ENCODE results near the gene CD207. TPM values are rescaled to one million over a fixed set of nuclear protein-coding genes. Genes with fewer than 3 reads are reported as not detected.

The CD207 gene
- total RNA-seq, 1 donor from 2014 or later: 2.5 TPM

DNA sequence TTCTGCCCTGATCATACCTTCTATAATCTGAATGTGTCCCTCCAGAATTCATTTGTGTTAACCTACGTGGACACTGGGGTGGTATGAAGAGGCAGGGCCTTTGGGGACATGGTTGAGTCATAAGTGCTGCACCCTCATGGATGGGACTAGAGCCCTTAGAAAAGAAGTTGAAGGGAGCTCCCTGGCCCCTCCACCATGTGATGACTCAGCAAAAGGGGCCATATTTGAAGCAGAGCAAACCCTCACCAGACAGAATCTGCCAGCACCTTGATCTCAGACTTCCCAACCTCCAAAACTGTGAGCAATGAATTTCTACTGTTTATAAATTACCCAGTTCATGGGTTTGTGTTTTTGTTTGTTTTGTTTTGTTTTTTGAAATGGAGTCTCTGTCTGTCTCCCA lies 33.4 kb upstream of the CD207 start:
- H3K4me1 ChIP-seq: peaks cover 6% of the 10 kb centered on the region
- no peak overlapping the region for H3K4me3 ChIP-seq
- TF ChIP-seq POLR2A (IDR thresholded peaks at IDR 0.05) (no peak), CTCF (IDR thresholded peaks at IDR 0.05) (no peak), POLR2AphosphoS5 (IDR thresholded peaks at IDR 0.05; ENCODE audit: insufficient read depth in 1 of 2, low read depth in 1 of 2) (no peak)
- no peak for DNase-seq (ENCODE audit: extremely low spot score in 2 of 2)
- intact Hi-C loops (cut with DNase I): loop anchor here (10.0 kb wide), 1 partner anchor 76 kb away; no protein-coding TSS in a partner anchor
- H3K36me3 ChIP-seq: no peaks in the 10 kb centered on the region
- H3K27me3 ChIP-seq: no peaks in the 10 kb centered on the region
- no peaks in the 10 kb centered on the region for H3K9me3 ChIP-seq
- no peak overlapping the region for H3K27ac ChIP-seq

GRCh38 chr2:70861777-70862625 lies 26.4 kb upstream of the CD207 start:
- Histone ChIP-seq H3K36me3 (no peaks in the 10 kb centered on the region), H3K9me3 (no peaks in the 10 kb centered on the region), H3K4me3 (no peak overlapping the region), H3K27me3 (no peaks in the 10 kb centered on the region), H3K27ac (no peak overlapping the region), H3K4me1 (no peaks in the 10 kb centered on the region)
- intact Hi-C loops (cut with DNase I): loop anchor here (10.0 kb wide), 1 partner anchor 83 kb away; no protein-coding TSS in a partner anchor
- DNase-seq (ENCODE audit: extremely low spot score in 2 of 2): no peak
- TF ChIP-seq POLR2A (IDR thresholded peaks at IDR 0.05) (no peak), POLR2AphosphoS5 (IDR thresholded peaks at IDR 0.05; ENCODE audit: insufficient read depth in 1 of 2, low read depth in 1 of 2) (no peak), CTCF (IDR thresholded peaks at IDR 0.05) (peak; percentile 43 to 79 (median 59))

DNA sequence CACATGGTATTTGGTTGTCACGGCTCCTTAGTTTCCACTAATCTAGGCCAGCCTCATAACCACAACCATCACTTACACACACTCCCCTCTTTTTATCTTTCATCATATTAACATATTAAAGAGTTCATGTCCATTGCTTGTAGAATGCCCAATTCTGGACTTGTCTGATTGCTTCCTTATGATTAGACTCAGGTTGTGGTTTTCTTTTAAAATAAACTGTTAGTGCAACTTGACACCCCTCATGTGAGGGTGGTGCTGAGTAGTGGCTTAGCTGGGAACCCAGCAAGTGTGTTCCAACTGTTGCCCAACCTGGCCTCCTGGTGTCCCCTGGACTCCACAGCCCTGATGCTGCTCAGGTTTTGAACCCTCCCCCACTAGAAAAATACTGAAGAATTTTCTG lies 20.1 kb upstream of the CD207 start:
- H3K9me3 ChIP-seq: no peaks in the 10 kb centered on the region
- H3K4me3 ChIP-seq: no peak overlapping the region
- no peak overlapping the region for H3K27ac ChIP-seq
- TF ChIP-seq CTCF (IDR thresholded peaks at IDR 0.05) (no peak), POLR2AphosphoS5 (IDR thresholded peaks at IDR 0.05; ENCODE audit: insufficient read depth in 1 of 2, low read depth in 1 of 2) (no peak), POLR2A (IDR thresholded peaks at IDR 0.05) (no peak)
- no peak for DNase-seq (ENCODE audit: extremely low spot score in 2 of 2)
- no peaks in the 10 kb centered on the region for H3K27me3 ChIP-seq
- intact Hi-C loops (cut with DNase I): no loop called here
- no peaks in the 10 kb centered on the region for H3K36me3 ChIP-seq
- H3K4me1 ChIP-seq: no peaks in the 10 kb centered on the region

GRCh38 chr2:70854411-70854810 lies 18.8 kb upstream of the CD207 start:
- DNase-seq (ENCODE audit: extremely low spot score in 2 of 2): no peak
- H3K4me1 ChIP-seq: no peaks in the 10 kb centered on the region
- TF ChIP-seq CTCF (IDR thresholded peaks at IDR 0.05): no peak
- no peak for TF ChIP-seq POLR2A (IDR thresholded peaks at IDR 0.05)
- no peak for TF ChIP-seq POLR2AphosphoS5 (IDR thresholded peaks at IDR 0.05; ENCODE audit: insufficient read depth in 1 of 2, low read depth in 1 of 2)
- intact Hi-C loops (cut with DNase I): no loop called here
- H3K27me3 ChIP-seq: no peaks in the 10 kb centered on the region
- H3K27ac ChIP-seq: no peak overlapping the region
- no peak overlapping the region for H3K4me3 ChIP-seq
- H3K9me3 ChIP-seq: no peaks in the 10 kb centered on the region
- no peaks in the 10 kb centered on the region for H3K36me3 ChIP-seq

- Histone ChIP-seq H3K4me1 (no peaks in the 10 kb centered on the region), H3K4me3 (no peak overlapping the region), H3K36me3 (no peaks in the 10 kb centered on the region), H3K27me3 (no peaks in the 10 kb centered on the region), H3K9me3 (no peaks in the 10 kb centered on the region), H3K27ac (no peak overlapping the region)
- intact Hi-C loops (cut with DNase I): no loop called here
- TF ChIP-seq POLR2AphosphoS5 (IDR thresholded peaks at IDR 0.05; ENCODE audit: insufficient read depth in 1 of 2, low read depth in 1 of 2) (no peak), POLR2A (IDR thresholded peaks at IDR 0.05) (no peak), CTCF (IDR thresholded peaks at IDR 0.05) (no peak)
- no peak for DNase-seq (ENCODE audit: extremely low spot score in 2 of 2)
Observed at GRCh38 chr2:70852824-70853223, 17.2 kb upstream of the CD207 start.
